GM13977 (cell line): ENCODE results near the gene KCTD1.

Source experiments
- DNase-seq: peaks from one replicate; pipeline ENCODE4 v3.0.0; 2012; ENCODE audit warnings: low spot score
- in situ Hi-C: fragments of 300-500 bp; cut with MboI; formaldehyde crosslinking; loops from one replicate; pipeline ENCODE4 v1.12.0; 2022; ENCODE audit warnings: low sequenced_read_pairs, low pct_unique_long_range_greater_than_20kb, mixed read lengths, inconsistent platforms; ENCODE audit not compliant: unreplicated experiment
- TF ChIP-seq, protein P1 (sequence below): IDR thresholded peaks from 2 replicates; pipeline ENCODE4 v1.5.1; 2012; ENCODE audit warnings: mild to moderate bottlenecking, control low read depth; ENCODE audit not compliant: insufficient read depth; ENCODE audit errors: extremely low read depth, missing control alignments

Gene KCTD1

DNA sequence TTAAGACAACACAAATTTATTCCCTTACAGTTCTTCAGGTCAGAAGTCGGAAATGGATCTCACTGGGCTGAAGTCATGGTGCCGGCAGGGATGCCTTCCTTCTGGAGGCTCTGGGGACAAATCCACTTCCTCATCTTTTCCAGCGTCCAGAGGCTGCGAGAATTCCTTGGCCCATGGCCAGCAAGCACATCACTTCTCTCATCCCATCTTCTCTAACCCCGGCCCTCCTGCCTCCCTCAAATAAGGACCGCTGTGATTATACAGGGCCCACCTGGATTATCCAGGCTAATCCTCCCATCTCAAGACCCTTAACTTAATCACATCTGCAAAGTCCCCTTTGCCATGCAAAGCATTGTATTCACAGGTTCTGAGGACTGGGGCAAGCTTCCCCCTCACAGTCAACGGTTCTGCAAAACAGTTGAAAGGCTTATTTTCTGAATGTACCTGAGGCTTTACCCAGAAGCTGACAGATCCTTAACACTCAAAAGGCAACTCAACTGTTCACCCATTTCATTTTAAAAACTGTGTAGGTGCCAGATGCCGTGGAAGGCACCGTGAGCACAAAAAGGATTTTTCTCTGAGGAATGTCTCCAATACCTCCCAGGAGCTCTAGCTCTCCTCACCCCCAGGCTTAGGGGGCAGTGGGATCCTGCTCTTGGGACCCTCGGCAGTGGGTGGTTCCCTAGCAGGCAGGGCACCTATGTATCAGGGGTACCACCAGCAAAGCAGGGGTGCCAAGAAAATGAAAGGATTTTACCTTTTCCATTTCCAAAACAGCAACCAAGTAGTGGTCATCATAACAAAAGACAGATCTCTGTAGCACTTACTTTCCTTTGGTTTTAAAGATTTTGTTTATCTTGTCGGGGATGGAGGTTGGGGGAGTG, 84.0 kb downstream of the KCTD1 start:
- in situ Hi-C loops, result no loop called here
- TF ChIP-seq, protein P1, sequence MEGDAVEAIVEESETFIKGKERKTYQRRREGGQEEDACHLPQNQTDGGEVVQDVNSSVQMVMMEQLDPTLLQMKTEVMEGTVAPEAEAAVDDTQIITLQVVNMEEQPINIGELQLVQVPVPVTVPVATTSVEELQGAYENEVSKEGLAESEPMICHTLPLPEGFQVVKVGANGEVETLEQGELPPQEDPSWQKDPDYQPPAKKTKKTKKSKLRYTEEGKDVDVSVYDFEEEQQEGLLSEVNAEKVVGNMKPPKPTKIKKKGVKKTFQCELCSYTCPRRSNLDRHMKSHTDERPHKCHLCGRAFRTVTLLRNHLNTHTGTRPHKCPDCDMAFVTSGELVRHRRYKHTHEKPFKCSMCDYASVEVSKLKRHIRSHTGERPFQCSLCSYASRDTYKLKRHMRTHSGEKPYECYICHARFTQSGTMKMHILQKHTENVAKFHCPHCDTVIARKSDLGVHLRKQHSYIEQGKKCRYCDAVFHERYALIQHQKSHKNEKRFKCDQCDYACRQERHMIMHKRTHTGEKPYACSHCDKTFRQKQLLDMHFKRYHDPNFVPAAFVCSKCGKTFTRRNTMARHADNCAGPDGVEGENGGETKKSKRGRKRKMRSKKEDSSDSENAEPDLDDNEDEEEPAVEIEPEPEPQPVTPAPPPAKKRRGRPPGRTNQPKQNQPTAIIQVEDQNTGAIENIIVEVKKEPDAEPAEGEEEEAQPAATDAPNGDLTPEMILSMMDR, result no peak
- no peak for DNase-seq

DNA sequence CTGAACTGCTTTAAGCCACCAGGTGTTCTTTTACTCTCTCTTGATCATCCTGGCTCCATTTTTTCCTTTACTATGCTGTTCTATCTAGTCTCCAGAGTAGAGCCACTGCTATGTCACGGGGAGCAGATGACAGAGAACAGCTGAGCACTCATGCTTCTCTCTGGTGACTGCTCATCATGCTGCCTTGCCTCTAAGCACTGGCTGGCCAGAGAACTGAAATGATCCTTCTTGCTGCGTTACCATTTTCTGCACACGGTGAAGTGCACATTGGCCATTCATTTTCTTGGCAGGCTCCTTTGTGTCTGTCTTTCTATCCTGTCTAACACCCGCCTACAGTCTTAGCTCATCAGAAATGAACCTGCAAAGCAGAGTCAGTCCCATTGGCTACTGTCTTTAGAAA, 86.0 kb downstream of the KCTD1 start:
- DNase-seq, result no peak
- TF ChIP-seq, protein P1, result no peak
- in situ Hi-C loops, result no loop called here

DNA sequence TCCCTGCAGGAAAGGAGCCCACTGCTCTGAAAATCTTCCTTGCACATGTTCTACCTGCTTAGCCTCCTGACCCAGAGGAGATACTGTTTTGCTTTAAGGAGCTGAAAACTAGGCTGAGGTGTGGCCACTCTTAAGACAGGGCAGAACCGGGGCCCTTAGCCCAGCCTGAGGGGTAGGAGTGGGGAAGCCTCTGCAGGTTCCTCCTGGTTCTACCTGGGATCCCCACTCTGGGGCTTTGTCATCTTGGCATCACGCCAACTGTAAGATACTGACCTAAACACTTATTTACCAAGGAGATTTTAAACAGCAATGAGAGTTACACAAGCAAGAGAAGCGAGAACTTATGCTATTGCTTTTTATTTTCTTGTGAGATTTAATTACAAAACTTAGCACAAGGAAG, 86.9 kb downstream of the KCTD1 start:
- no peak for DNase-seq
- TF ChIP-seq, protein P1, result no peak
- in situ Hi-C loops, result no loop called here

DNA sequence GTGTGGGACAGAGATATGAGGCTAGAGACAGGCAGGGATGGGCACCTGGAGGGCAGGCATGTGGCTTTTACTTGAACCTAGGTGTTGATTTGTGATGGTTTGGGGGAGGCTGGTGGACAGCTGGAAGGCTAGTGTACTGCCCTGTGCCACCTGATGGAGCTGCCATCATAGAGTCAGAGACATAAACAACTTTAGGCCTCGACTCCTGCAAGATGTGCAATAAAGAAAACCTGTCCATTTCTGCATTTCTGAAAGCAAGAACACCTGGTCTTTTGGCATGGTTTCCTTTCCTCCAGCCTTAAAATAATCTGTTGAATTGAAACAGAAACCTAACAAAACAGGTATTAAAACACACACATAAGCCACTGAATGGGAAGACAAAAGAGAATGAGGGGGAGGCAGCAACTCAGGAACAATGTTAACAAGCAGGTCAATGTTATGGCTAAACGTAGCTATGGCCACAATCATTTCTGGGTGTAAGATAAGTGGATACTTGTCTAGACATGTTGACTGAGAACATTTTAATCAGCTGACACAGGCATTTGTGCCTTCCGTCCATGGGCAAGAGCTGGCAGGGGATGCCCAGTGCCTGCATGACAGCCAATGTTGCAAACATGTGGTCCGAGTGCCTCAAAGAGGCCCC, 87.8 kb downstream of the KCTD1 start:
- TF ChIP-seq, protein P1, result peak; percentile 8
- in situ Hi-C loops, result no loop called here
- peak; percentile 51 for DNase-seq

DNA sequence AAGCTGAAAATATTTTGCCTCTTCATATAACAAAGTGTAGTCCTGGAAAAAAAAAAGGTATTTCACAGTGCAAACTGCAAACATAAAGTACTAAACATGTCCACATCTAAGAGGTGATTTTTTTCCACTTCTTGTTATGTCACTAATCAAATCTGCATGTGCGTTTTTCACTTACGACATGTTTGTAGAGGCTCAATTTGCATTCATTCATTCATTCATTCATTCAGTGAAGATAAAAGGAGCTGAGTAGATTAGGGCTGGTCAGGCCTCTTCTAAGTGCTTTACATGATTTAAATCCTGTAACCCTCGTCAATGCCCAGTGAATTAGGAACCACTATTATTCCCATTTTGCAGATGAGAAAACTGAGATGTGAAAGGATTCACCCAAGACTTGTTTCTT, 88.5 kb downstream of the KCTD1 start:
- TF ChIP-seq, protein P1, result no peak
- no peak for DNase-seq
- in situ Hi-C loops, result no loop called here

DNA sequence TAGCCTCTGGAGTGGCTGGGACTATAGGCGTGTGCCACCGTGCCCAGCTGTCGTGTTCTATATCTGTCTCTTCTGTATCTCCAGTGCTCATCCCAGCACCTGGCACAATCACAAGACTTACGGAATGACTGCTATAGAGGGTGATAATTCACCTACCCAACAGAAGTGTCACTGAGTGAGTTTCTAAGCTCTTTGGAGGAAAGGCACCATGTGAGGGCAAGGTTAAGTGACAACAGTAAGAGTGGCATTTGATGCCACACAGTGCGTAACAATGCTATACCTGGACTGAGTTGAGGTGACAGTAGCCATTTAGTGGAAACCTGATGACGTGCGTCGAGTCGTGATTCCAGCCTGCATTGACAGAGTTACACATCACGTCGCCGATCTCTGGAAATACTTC, 89.0 kb downstream of the KCTD1 start:
- TF ChIP-seq, protein P1, result no peak
- in situ Hi-C loops, result no loop called here
- DNase-seq, result no peak
